Kidney capillary endothelial cell (primary cell): ENCODE results near the gene SGCA.

ENCODE experiments used
- DNase-seq: peaks from one replicate; pipeline ENCODE4 v3.0.0-alpha.2; 2018; ENCODE audit warnings: low spot score

The SGCA gene

GRCh38 chr17:50149417-50150353, 16.1 kb upstream of the SGCA start:
- no peak for DNase-seq

- no peak for DNase-seq
Observed at GRCh38 chr17:50150354-50151040, 15.3 kb upstream of the SGCA start, which contains the start of gene PPP1R9B. TSS of gene PPP1R9B (minus strand) at chr17:50150677. CDS start at chr17:50150513, 164 bp downstream.

- peak; percentile 81 for DNase-seq
Observed at GRCh38 chr17:50151041-50151936, 14.5 kb upstream of the SGCA start.

GRCh38 chr17:50151937-50152547, 13.8 kb upstream of the SGCA start:
- peak; percentile 86 for DNase-seq

DNA sequence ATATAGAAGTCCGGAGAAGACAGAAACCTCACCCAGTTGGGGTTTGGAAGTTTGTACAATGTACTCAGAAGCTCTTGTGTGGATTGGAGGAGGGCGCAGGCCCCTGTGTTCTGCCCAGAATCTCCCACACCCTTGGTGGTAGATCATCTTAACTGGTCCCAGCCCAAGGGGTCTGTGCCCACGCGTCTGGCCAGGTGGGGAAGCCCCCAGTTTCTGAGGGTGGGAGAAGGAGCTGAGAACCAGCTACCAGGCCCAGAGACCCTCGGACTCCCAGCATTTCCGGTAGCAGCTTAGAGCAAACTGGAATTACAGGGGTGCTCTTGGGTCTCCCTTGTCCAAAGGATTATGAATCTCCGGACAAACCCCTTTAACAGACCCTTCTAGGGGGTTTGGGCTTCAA, 13.1 kb upstream of the SGCA start:
- DNase-seq, result no peak

DNA sequence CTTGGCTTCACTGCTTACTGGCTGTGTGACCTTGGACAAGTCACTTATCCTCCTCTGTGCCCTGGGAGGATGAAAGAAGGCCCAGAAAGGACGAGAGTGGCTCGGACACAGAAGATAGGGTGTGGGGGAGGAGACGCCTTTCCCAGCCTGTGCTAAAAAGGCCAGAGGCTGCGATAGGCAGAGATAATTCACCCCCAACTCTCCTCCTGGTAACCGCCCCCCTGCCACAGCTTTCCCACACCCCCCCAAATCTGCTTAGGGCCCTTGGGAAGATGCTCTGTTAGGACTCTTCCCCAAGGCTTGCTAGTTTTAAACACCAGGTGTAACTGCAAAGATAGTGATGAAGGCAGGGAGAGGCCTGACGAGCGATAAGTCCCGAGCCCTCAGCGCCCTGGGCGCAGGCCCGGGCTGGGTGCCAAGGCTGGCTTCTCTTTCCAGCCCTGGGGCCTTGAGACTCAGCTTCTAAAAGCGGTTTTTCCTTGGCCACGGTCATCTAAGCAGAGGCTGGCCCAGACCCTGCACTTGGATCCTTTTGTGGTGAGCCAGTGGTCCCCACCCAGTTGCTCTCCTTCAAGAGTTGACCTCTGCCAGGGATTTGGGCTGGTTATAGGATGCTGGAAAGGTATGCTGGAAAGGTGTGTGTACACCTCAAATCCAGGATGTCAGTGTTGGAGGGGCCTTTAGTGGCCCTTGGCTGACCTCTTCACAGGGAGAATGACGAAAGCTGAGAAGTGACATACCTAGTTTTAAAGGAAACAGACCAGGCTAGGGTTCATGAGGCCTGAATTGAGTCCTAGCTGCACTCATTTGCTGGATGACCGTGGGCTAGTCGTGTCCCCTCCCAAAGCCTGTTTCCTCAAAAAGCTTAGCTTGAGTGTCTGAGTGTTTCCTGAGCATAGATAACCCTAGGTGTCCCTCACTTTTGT, 11.9 kb upstream of the SGCA start:
- no peak for DNase-seq

- no peak for DNase-seq
Observed at GRCh38 chr17:50154604-50155003, 11.2 kb upstream of the SGCA start.

GRCh38 chr17:50155115-50155819, 10.5 kb upstream of the SGCA start:
- no peak for DNase-seq

GRCh38 chr17:50157891-50158290, 7.9 kb upstream of the SGCA start:
- DNase-seq, result no peak

DNA sequence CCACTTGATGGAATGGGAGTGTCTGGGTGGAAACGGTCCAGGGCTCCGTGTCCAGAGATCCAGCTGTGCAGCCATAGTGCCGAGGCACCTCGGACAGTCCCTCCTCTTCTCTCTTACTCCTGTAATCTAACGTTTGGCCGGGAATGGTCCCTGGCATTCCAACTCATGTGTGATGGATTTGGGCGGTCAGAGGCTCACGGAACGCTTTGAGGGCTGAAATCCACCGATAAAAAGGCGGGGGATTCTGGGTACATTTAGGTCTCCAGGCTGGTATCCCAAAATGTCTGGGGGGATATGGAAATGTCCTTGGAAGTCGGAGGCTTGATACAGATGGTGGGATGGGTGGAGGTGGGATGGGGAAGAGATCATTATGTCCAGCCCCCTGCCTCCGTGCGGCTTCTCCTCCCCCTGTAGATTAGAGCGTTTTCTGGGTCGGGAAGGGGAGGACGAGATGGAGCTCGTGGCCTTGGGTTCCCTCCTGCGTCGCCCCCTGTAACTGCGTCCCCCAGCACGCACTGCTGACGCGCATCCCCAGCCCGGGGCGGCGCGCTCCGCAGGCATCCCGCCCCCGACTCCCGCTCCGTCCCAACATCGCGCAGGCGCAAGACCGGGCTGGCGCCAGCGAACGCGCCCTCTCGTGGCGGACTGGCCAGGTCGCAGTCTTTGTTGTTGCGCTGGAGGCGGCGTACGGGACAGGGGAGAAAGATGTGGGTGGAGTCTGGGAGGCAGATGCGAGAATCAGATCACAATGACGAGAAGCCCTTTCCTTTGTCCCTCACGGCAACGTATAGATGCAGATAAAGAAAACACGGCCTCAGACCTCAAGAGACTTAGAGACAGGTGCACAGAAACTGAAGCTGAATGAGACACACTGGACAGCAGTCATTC, 4.5 kb upstream of the SGCA start:
- peak; percentile 92 for DNase-seq

DNA sequence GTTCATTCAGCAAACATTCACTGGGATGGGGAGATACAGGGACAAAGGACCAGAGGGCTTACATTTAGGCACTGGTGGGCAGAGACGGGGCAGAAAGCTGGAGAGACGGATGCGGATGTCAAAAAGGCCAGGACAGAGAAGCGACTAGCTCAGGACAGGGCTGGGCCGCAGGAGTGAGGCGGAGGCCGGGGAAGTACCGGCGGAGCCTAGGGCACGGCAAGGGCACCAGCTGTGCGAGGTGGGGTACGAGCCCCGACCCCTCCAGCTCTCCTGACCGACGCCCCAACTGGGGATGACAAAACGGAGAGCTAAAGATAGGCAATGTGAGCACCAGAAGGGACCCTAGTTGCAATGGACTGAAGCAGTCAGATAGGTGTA, 3.9 kb upstream of the SGCA start:
- no peak for DNase-seq

GRCh38 chr17:50162466-50163254, 3.1 kb upstream of the SGCA start:
- no peak for DNase-seq

DNA sequence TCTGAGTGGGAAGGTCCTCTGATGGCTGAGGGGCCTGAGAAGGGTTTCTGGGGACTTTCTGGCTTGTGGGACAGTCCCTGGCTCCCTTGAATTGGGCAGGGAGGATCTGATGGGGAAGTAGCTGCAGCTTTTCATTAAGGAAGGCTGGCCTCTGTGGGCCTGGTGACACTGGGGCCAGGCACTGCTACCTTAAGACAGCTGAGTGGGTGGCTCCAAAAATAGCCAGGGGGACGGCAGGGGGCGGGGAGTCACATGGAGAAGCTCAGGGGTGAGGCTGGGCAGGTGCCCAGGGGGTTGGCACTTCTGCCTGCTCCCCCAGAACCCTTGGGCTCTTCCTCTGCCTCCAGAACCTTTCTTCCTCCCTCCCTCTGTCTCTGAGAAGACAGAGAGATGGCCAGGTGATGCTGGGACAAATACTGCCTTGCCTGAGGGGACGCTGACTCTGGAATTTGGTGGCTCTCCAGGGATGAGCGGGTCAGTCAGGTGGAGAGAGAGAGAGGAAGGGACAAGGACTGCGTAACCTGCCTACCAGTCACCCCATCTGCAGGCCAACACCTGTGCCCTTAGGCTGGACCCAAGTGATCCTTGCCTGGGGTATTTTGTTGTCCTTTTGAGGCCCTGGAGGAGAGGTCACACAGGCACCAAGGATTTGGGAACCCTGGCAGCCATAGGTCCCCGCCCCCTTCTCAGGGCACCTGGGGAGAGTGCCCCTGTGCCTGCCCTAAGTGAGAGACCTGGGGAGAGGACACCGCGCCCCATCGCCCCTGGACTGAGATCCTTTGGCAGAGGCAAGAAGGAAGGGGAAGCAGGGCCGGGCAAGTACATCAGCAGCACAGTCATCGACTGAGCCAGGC, 1.7 kb upstream of the SGCA start:
- no peak for DNase-seq

DNA sequence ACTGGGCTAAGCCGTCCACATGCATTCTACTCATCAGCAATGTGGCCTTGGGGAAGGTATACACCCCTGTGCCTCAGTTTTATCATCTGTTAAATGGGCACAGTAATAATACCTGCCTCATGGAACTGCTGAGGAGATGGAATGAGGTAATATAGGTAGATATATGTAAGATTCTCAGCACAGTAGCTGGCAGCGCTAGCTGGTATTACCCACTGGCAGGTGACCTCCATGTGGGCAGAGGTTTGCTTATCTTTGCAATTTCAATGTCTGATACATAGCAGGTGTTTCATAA, 1.2 kb upstream of the SGCA start:
- no peak for DNase-seq

GRCh38 chr17:50165066-50165465, 739 bp upstream of the SGCA start:
- DNase-seq, result no peak

DNA sequence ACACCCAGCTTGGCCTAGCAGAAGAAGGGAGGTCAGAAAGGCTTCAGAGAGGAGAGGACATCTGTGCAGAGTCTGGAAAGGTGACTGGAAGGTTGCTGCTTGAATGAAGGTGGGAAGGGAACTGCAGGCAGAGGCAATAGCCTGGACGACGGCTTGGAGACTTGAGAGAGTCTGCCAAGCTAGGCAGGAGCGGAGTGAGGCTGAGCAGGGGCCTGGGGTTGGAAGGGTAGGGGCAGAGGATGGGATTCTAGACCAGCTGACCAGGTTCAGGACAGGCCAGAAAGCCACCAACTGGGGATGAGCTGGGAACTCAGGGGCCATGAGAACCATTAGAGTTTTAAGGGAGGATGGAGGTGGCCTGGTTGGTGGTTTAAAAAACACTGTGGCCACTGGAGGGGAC, 339 bp upstream of the SGCA start:
- DNase-seq, result no peak

DNA sequence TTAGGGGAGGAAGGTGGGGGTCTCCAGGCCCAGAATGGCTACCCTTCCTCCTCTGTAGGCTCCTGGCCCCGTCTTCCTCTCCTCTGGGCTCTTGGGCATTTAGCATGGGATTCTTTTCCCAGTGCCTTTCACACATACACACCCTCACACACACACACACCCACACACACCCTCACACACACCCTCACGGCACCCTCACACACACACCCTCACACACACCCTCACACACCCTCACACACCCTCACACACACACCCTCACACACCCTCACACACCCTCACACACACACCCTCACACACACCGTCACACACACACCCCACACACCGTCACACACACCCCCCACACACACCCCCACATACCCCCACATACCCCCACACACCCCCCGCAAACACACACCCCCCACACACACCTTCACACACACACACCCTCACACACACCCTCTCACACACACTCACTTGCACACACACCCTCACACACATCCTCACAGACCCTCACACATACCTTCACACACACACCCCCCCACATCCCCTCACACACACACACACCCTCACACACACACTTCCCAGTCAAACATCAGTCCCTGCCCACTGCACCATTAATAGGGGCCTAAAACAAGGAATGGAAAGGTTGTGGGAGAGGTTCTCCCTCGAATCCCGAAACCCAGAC, 845 bp downstream of the SGCA start:
- no peak for DNase-seq
